C4-2B (cell line): ENCODE measurements around the gene LRIG2.

ENCODE experiments used
- CTCF ChIP-seq: fragments of 450-650 bp; conservative IDR thresholded peaks from 2 replicates; pipeline ENCODE4 v1.5.1; 2017; ENCODE audit warnings: mild to moderate bottlenecking
- ZFX ChIP-seq: fragments of 450-650 bp; IDR thresholded peaks from 2 replicates; pipeline ENCODE4 v1.6.1; 2017

DNA sequence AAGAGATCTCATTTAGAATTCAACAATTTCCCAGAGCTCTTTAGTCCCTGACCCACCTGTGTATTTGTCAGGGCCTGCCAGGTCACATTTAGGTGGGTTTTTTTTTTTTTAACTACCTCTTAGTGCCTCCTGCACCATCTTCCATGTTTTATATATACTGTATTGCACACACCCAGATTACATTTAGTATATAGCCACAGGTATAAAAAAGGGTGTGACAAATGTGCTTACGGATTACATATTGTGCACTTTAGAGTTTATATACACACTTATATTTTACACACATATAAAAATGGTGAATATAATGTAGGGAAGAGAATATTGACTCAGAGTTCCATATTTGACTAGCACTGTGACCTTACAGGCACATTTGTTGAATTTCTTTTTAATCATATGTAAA is 17.4 kb upstream of the LRIG2 start:
- TF ChIP-seq CTCF (no peak), ZFX (no peak)
